HT-29 (cell line): Measurements from ENCODE around the gene ANTXR1. TPM values are rescaled to one million over a fixed set of nuclear protein-coding genes. Genes with fewer than 3 reads are reported as not detected.

ENCODE experiments used
- DNase-seq: peaks from one replicate; pipeline ENCODE4 v3.0.0-alpha.2; 2015; ENCODE audit warnings: low spot score
- total RNA-seq: library from RNA; depleted of rRNA; stranded (reverse); fragments of >200 nt; shearing (Covaris generic); gene quantifications from 2 replicates; pipeline ENCODE4 v1.2.3, GENCODE V29; 2014

ANTXR1 gene
- total RNA-seq, 1 experiment from 2014 or later, result not detected

GRCh38 chr2:69177785-69178636, 165.0 kb downstream of the ANTXR1 start:
- DNase-seq, result peak; percentile 86

- DNase-seq, result no peak
Observed at GRCh38 chr2:69178756-69179155, 165.8 kb downstream of the ANTXR1 start.

GRCh38 chr2:69180227-69180626, 167.2 kb downstream of the ANTXR1 start:
- no peak for DNase-seq

GRCh38 chr2:69180974-69181373, 168.0 kb downstream of the ANTXR1 start:
- DNase-seq, result no peak

GRCh38 chr2:69181806-69182427, 168.9 kb downstream of the ANTXR1 start:
- no peak for DNase-seq

- DNase-seq, result no peak
Observed at GRCh38 chr2:69183659-69184058, 170.7 kb downstream of the ANTXR1 start.

GRCh38 chr2:69184224-69184623, 171.2 kb downstream of the ANTXR1 start:
- no peak for DNase-seq

- no peak for DNase-seq
Observed at GRCh38 chr2:69185807-69186206, 172.8 kb downstream of the ANTXR1 start.

- no peak for DNase-seq
Observed at GRCh38 chr2:69186614-69187013, 173.6 kb downstream of the ANTXR1 start.

- no peak for DNase-seq
Observed at GRCh38 chr2:69188182-69188900, 175.4 kb downstream of the ANTXR1 start.

- DNase-seq, result no peak
Observed at GRCh38 chr2:69190743-69191404, 177.9 kb downstream of the ANTXR1 start.

- DNase-seq, result no peak
Observed at GRCh38 chr2:69191634-69192033, 178.7 kb downstream of the ANTXR1 start.

GRCh38 chr2:69192176-69192945, 179.4 kb downstream of the ANTXR1 start:
- DNase-seq, result peak; percentile 22

- no peak for DNase-seq
Observed at GRCh38 chr2:69195706-69196105, 182.7 kb downstream of the ANTXR1 start.

GRCh38 chr2:69196327-69197117, 183.5 kb downstream of the ANTXR1 start:
- no peak for DNase-seq

- no peak for DNase-seq
Observed at GRCh38 chr2:69200107-69200520, 187.1 kb downstream of the ANTXR1 start.

- DNase-seq, result no peak
Observed at GRCh38 chr2:69201259-69201658, 188.3 kb downstream of the ANTXR1 start.

GRCh38 chr2:69202327-69202726, 189.3 kb downstream of the ANTXR1 start:
- DNase-seq, result no peak

- no peak for DNase-seq
Observed at GRCh38 chr2:69203166-69203985, 190.4 kb downstream of the ANTXR1 start.
